GM10847 (cell line): ENCODE measurements around the gene VIPR1.
A peak's percentile ranks its signal among the peaks of the same experiment; 100 is the strongest.

Experiments used
- POLR2A ChIP-seq: IDR thresholded peaks from 2 replicates; pipeline ENCODE4 v1.6.1; 2011; ENCODE audit not compliant: insufficient read length; ENCODE audit errors: extremely low read depth

Gene VIPR1

GRCh38 chr3:42557854-42558253 lies 55.4 kb downstream of the VIPR1 start:
- no peak for TF ChIP-seq POLR2A

GRCh38 chr3:42562047-42562907 lies 59.8 kb downstream of the VIPR1 start:
- TF ChIP-seq POLR2A, result no peak

- no peak for TF ChIP-seq POLR2A
Observed at GRCh38 chr3:42569593-42570142, 67.2 kb downstream of the VIPR1 start.

GRCh38 chr3:42572278-42572677 lies 69.8 kb downstream of the VIPR1 start:
- no peak for TF ChIP-seq POLR2A

- no peak for TF ChIP-seq POLR2A
Observed at GRCh38 chr3:42575137-42575741, 72.8 kb downstream of the VIPR1 start.

GRCh38 chr3:42578054-42578453 lies 75.6 kb downstream of the VIPR1 start:
- TF ChIP-seq POLR2A, result no peak

- TF ChIP-seq POLR2A, result no peak
Observed at GRCh38 chr3:42581400-42581708, 78.9 kb downstream of the VIPR1 start.

GRCh38 chr3:42581709-42582473 lies 79.4 kb downstream of the VIPR1 start, which contains the start of gene SEC22C:
TSS of gene SEC22C (minus strand) at chr3:42581967. CDS start at chr3:42569046, 12,921 bp downstream.
- peak; percentile 78 for TF ChIP-seq POLR2A

- TF ChIP-seq POLR2A, result no peak
Observed at GRCh38 chr3:42582474-42583070, 80.1 kb downstream of the VIPR1 start.
